Ovary (tissue), 3 donors: ENCODE results near the gene ADCY10.
"Not testable (repeated sequence)": the region's sequence is repeated elsewhere in the genome, so short reads cannot be mapped to it uniquely, and the experiment has no call there.

Experiments
- CTCF ChIP-seq, 3 donors: fragments of 450-650 bp in 2 of 3; fragments of 200-600 bp in 1 of 3; IDR thresholded peaks; one replicate each; pipeline versions ENCODE4 v1.5.1 to v1.8.0; 2016 to 2022; ENCODE audit warnings: antibody characterized with exemption in 3 of 3, mild to moderate bottlenecking in 1 of 3
- POLR2A ChIP-seq: fragments of 450-650 bp; IDR thresholded peaks from one replicate; pipeline ENCODE4 v1.6.1; 2017; ENCODE audit warnings: antibody characterized with exemption, mild to moderate bottlenecking, moderate library complexity
- donor health status: DM: no; HTN: no; CAD: no.

GRCh38 chr1:167830668-167831067 lies 83.3 kb downstream of the ADCY10 start:
- not testable (repeated sequence) for TF ChIP-seq POLR2A; CTCF (IDR thresholded peaks at IDR 0.05)
